ENCODE measurements around the gene JAM3.

JAM3 gene

DNA sequence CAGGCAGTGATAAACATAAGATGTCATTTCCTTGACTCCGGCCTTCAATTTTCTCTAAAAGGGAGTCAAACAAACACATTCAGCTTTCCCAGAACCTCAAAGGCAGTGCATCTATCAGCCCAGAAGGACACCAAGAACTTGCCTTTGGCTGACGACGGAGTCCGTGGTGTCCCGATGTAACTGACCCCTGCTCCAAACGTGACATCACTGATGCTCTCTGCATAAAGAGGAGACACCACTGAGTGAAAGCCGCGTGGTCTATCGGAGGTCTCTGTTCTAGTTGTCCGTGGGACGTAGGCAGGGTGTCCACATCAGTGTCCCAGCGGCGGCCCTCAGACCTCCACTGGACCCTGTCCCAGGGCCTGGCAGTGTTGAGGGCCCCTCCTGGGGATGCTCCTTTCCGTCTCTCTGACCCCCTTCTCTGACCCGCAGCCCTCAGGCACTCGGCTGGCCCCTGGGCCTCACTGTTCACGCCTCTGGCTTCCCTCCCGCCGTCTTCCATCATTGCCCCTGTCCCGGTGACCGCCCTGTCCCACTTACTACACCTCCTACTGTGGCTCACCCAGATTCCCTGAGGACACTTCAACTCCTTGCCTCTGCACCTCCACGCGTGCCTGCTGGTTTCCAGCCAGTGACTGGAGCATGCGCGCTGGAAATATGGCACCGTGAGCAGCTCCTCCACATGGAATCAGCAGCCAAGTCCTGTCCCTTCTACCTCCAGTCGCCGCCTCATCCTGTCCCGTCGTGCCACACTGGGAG lies 84.5 kb downstream of the JAM3 start:
- no peak for TF ChIP-seq RAD21 (IDR thresholded peaks at IDR 0.05; ENCODE audit: low read depth)
- TF ChIP-seq REST (IDR thresholded peaks at IDR 0.05; ENCODE audit: low read depth), result no peak
- no peak for TF ChIP-seq TAF1 (IDR thresholded peaks at IDR 0.05; ENCODE audit: low read depth)
- no peak for TF ChIP-seq CREB1 (IDR thresholded peaks at IDR 0.05; ENCODE audit: low read depth)
- TF ChIP-seq TEAD4 (IDR thresholded peaks at IDR 0.05), result no peak
- no peak for TF ChIP-seq MAX (IDR thresholded peaks at IDR 0.05)
- TF ChIP-seq ZBTB7A (IDR thresholded peaks at IDR 0.05; ENCODE audit: low read depth), result no peak
- TF ChIP-seq, protein P1, sequence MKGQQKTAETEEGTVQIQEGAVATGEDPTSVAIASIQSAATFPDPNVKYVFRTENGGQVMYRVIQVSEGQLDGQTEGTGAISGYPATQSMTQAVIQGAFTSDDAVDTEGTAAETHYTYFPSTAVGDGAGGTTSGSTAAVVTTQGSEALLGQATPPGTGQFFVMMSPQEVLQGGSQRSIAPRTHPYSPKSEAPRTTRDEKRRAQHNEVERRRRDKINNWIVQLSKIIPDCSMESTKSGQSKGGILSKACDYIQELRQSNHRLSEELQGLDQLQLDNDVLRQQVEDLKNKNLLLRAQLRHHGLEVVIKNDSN (IDR thresholded peaks at IDR 0.05), result no peak
- TF ChIP-seq FOXM1 (IDR thresholded peaks at IDR 0.05; ENCODE audit: borderline replicate concordance, low read depth), result no peak
- no peak for TF ChIP-seq TCF12 (IDR thresholded peaks at IDR 0.05; ENCODE audit: low read depth)
- no peak for TF ChIP-seq NFIC (IDR thresholded peaks at IDR 0.05)
- TF ChIP-seq EP300 (IDR thresholded peaks at IDR 0.05; ENCODE audit: borderline replicate concordance), result no peak
- no peak for TF ChIP-seq EGR1 (IDR thresholded peaks at IDR 0.05)
- no peak for TF ChIP-seq YY1 (IDR thresholded peaks at IDR 0.05; ENCODE audit: low read depth)
- TF ChIP-seq CEBPB (IDR thresholded peaks at IDR 0.05), result no peak

DNA sequence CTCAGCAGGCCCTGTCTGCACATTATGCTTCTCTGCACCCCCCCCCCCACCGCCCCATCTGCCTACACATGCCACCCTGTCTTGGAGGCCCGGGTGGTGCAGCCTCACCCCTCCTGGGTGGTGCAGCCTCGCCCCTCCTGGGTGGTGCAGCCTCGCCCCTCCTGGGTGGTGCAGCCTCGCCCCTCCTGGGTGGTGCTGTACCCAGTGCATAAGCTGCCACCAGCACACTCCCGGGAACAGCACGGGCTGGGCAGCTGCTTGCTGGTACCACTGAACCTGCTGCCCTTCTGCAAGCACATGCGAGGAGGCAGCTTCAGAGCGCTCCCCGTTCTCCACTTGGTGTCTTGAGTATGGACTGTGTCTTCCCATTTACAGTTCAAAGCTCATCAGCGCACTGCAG lies 85.6 kb downstream of the JAM3 start:
- TF ChIP-seq ZBTB7A (IDR thresholded peaks at IDR 0.05; ENCODE audit: low read depth) (no peak), EGR1 (IDR thresholded peaks at IDR 0.05) (no peak), CREB1 (IDR thresholded peaks at IDR 0.05; ENCODE audit: low read depth) (no peak), TEAD4 (IDR thresholded peaks at IDR 0.05) (no peak), RAD21 (IDR thresholded peaks at IDR 0.05; ENCODE audit: low read depth) (no peak), FOXM1 (IDR thresholded peaks at IDR 0.05; ENCODE audit: borderline replicate concordance, low read depth) (no peak), EP300 (IDR thresholded peaks at IDR 0.05; ENCODE audit: borderline replicate concordance) (no peak), REST (IDR thresholded peaks at IDR 0.05; ENCODE audit: low read depth) (no peak), TAF1 (IDR thresholded peaks at IDR 0.05; ENCODE audit: low read depth) (no peak), YY1 (IDR thresholded peaks at IDR 0.05; ENCODE audit: low read depth) (no peak), CEBPB (IDR thresholded peaks at IDR 0.05) (no peak), NFIC (IDR thresholded peaks at IDR 0.05) (no peak), TCF12 (IDR thresholded peaks at IDR 0.05; ENCODE audit: low read depth) (no peak), MAX (IDR thresholded peaks at IDR 0.05) (no peak)
- TF ChIP-seq, protein P1 (IDR thresholded peaks at IDR 0.05), result no peak

DNA sequence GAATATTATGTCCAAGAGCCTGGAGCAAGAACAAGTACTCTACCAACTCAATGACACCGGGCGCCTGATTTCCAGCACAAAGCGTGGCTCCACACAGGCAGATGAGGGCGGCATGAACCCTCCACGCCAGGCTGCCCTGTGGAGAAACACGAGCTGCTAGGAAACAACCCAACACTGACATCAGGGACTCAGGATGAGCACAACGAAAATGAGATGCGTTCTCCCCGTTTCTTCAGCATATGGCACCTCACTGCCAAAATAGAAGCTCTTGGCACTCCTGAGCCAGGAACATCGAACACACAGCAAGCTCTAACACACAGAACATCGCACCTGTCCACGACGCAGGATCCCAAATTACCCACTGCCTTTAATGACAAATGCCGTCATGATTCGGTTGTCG lies 86.6 kb downstream of the JAM3 start:
- TF ChIP-seq MAX (IDR thresholded peaks at IDR 0.05), result no peak
- no peak for TF ChIP-seq TAF1 (IDR thresholded peaks at IDR 0.05; ENCODE audit: low read depth)
- TF ChIP-seq TCF12 (IDR thresholded peaks at IDR 0.05; ENCODE audit: low read depth), result no peak
- no peak for TF ChIP-seq EGR1 (IDR thresholded peaks at IDR 0.05)
- no peak for TF ChIP-seq EP300 (IDR thresholded peaks at IDR 0.05; ENCODE audit: borderline replicate concordance)
- TF ChIP-seq ZBTB7A (IDR thresholded peaks at IDR 0.05; ENCODE audit: low read depth), result no peak
- no peak for TF ChIP-seq RAD21 (IDR thresholded peaks at IDR 0.05; ENCODE audit: low read depth)

- TF ChIP-seq RAD21 (IDR thresholded peaks at IDR 0.05; ENCODE audit: low read depth) (no peak), REST (IDR thresholded peaks at IDR 0.05; ENCODE audit: low read depth) (no peak), FOXM1 (IDR thresholded peaks at IDR 0.05; ENCODE audit: borderline replicate concordance, low read depth) (no peak), CEBPB (IDR thresholded peaks at IDR 0.05) (no peak), YY1 (IDR thresholded peaks at IDR 0.05; ENCODE audit: low read depth) (no peak), EP300 (IDR thresholded peaks at IDR 0.05; ENCODE audit: borderline replicate concordance) (no peak), CREB1 (IDR thresholded peaks at IDR 0.05; ENCODE audit: low read depth) (no peak), ZBTB7A (IDR thresholded peaks at IDR 0.05; ENCODE audit: low read depth) (no peak), EGR1 (IDR thresholded peaks at IDR 0.05) (no peak), TAF1 (IDR thresholded peaks at IDR 0.05; ENCODE audit: low read depth) (no peak), TEAD4 (IDR thresholded peaks at IDR 0.05) (no peak), MAX (IDR thresholded peaks at IDR 0.05) (no peak), TCF12 (IDR thresholded peaks at IDR 0.05; ENCODE audit: low read depth) (no peak)
Measured at GRCh38 chr11:134155946-134156865, 87.3 kb downstream of the JAM3 start.
